Cardiac ventricle fibroblast (primary cell): ENCODE data around the gene OR52W1. TPM values are rescaled to one million over a fixed set of nuclear protein-coding genes. Genes with fewer than 3 reads are reported as not detected.

Experiments
- total RNA-seq: library from RNA; depleted of rRNA; stranded (reverse); fragments of >200 nt; gene quantifications from 2 replicates; pipeline ENCODE4 v1.2.3, GENCODE V29; 2015

Gene OR52W1
- not detected in 2 replicates for total RNA-seq

GRCh38 chr11:6199174-6199810 is at the start of gene OR52W1:
Gene OR52W1 (plus strand): TSS chr11:6199224. CDS start chr11:6199224, 0 bp downstream.

GRCh38 chr11:6170226-6170625 is 28.8 kb upstream of the OR52W1 start, which contains the start of gene OR52B2:
Gene OR52B2 (minus strand): TSS chr11:6170326. CDS start chr11:6170326, 0 bp downstream.

GRCh38 chr11:6205366-6205765 is 6.3 kb downstream of the OR52W1 start, which contains the start of gene C11orf42:
Gene C11orf42 (plus strand): TSS chr11:6205557. CDS start chr11:6205616, 59 bp downstream.

GRCh38 chr11:6234387-6235107 is 35.5 kb downstream of the OR52W1 start, which contains the start of gene FHIP1B:
Gene FHIP1B (minus strand): TSS chr11:6234636. CDS start chr11:6224516, 10,120 bp downstream.

GRCh38 chr11:6238902-6239301 is 39.9 kb downstream of the OR52W1 start, which contains the start of gene CNGA4:
Gene CNGA4 (plus strand): TSS chr11:6239089. CDS start chr11:6239207, 118 bp downstream.

Other genes starting within 250 kb of the OR52W1 start
- not detected in 2 replicates for gene OR56A5, start 230.7 kb upstream of the OR52W1 start, total RNA-seq
- gene OR52L1, start 212.2 kb upstream of the OR52W1 start, total RNA-seq: not detected in 2 replicates
- not detected in 2 replicates for gene OR56A4, start 192.3 kb upstream of the OR52W1 start, total RNA-seq
- gene OR56A1, start 168.5 kb upstream of the OR52W1 start, total RNA-seq: not detected in 2 replicates
- gene OR56B4, start 91.5 kb upstream of the OR52W1 start, total RNA-seq: not detected in 2 replicates
- gene OR52B2, start 28.9 kb upstream of the OR52W1 start, total RNA-seq: not detected in 2 replicates
- not detected in 2 replicates for gene C11orf42, start 6.3 kb downstream of the OR52W1 start, total RNA-seq
- gene FHIP1B, start 35.4 kb downstream of the OR52W1 start, total RNA-seq: 19.8 and 25.7 TPM in 2 replicates
- gene CNGA4, start 39.9 kb downstream of the OR52W1 start, total RNA-seq: 0.12 TPM in 1 of 2 replicates, not detected in the other
- gene CCKBR, start 60.6 kb downstream of the OR52W1 start, total RNA-seq: not detected in 2 replicates
- gene CAVIN3, start 121.3 kb downstream of the OR52W1 start, total RNA-seq: 469 and 520 TPM in 2 replicates
- 47.8 and 55.1 TPM in 2 replicates for gene SMPD1, start 191.2 kb downstream of the OR52W1 start, total RNA-seq
- 20.8 and 21.2 TPM in 2 replicates for gene APBB1, start 219.9 kb downstream of the OR52W1 start, total RNA-seq
- 0.29 TPM in 1 of 2 replicates, not detected in the other for gene HPX, start 241.8 kb downstream of the OR52W1 start, total RNA-seq